Activated CD4-positive, CD25-positive, alpha-beta regulatory T cell treated with anti-CD3 and anti-CD28 coated beads, Interleukin-2, amount 50 U/mL, for 16 hours (primary cell): Measurements from ENCODE around the gene NEIL1.

Experiments used
- DNase-seq: peaks from one replicate; pipeline ENCODE4 v3.0.0-alpha.2; 2020; ENCODE audit warnings: low read depth, low spot score

The NEIL1 gene

GRCh38 chr15:75356517-75356916, 9.7 kb downstream of the NEIL1 start:
- DNase-seq, result no peak

- DNase-seq, result no peak
Measured at GRCh38 chr15:75357976-75358673, 11.3 kb downstream of the NEIL1 start.

GRCh38 chr15:75358771-75359536, 12.1 kb downstream of the NEIL1 start:
- no peak for DNase-seq

- DNase-seq, result no peak
Measured at GRCh38 chr15:75359537-75360250, 12.9 kb downstream of the NEIL1 start.

GRCh38 chr15:75360391-75360790, 13.6 kb downstream of the NEIL1 start:
- DNase-seq, result no peak

- DNase-seq, result no peak
Measured at GRCh38 chr15:75360856-75361255, 14.0 kb downstream of the NEIL1 start.

GRCh38 chr15:75361361-75361988, 14.6 kb downstream of the NEIL1 start:
- DNase-seq, result no peak

GRCh38 chr15:75361989-75362641, 15.3 kb downstream of the NEIL1 start:
- DNase-seq, result no peak

GRCh38 chr15:75362642-75363249, 15.9 kb downstream of the NEIL1 start:
- no peak for DNase-seq

- DNase-seq, result no peak
Measured at GRCh38 chr15:75363786-75364185, 16.9 kb downstream of the NEIL1 start.

- no peak for DNase-seq
Measured at GRCh38 chr15:75364881-75365280, 18.0 kb downstream of the NEIL1 start.

- DNase-seq, result no peak
Measured at GRCh38 chr15:75366163-75366562, 19.3 kb downstream of the NEIL1 start.

- no peak for DNase-seq
Measured at GRCh38 chr15:75367006-75367405, 20.2 kb downstream of the NEIL1 start.

GRCh38 chr15:75367406-75367912, 20.6 kb downstream of the NEIL1 start:
- no peak for DNase-seq

GRCh38 chr15:75367913-75368688, 21.3 kb downstream of the NEIL1 start, which contains the start of gene MAN2C1:
MAN2C1 (minus strand) TSS chr15:75368607; CDS start chr15:75368583, 24 bp downstream.
- DNase-seq, result peak; percentile 75

GRCh38 chr15:75368689-75369239, 21.9 kb downstream of the NEIL1 start:
- DNase-seq, result no peak

GRCh38 chr15:75369897-75370581, 23.2 kb downstream of the NEIL1 start:
- DNase-seq, result no peak

GRCh38 chr15:75371486-75371885, 24.6 kb downstream of the NEIL1 start:
- DNase-seq, result no peak
